AG04450 (cell line): Measurements from ENCODE around the gene CABLES2. TPM values are rescaled to one million over a fixed set of nuclear protein-coding genes. Genes with fewer than 3 reads are reported as not detected.

Source experiments
- CTCF ChIA-PET: fragments of 300-600, 350-600 bp; formaldehyde crosslinking; extraction: SDS; loops from one replicate; lab custom pipeline; 2022; ENCODE audit warnings: antibody characterized with exemption, inconsistent platforms; lab: Charles Lee
- POLR2A ChIA-PET: fragments of 350-600 bp; formaldehyde crosslinking; extraction: SDS; loops from one replicate; lab custom pipeline; 2021; ENCODE audit warnings: antibody characterized with exemption, inconsistent platforms; lab: Yijun Ruan, JAX
- DNase-seq: peaks from one replicate; pipeline ENCODE4 v3.0.0-alpha.2; 2011; ENCODE audit warnings: low read depth, low spot score
- H3K27ac ChIP-seq: one replicate; pipeline ENCODE4 v1.5.1; 2012; ENCODE audit warnings: low read depth, low read length, control low read depth
- H3K27me3 ChIP-seq: one replicate; pipeline ENCODE4 v1.6.0; 2012; ENCODE audit warnings: low read length; ENCODE audit not compliant: control insufficient read depth, insufficient read depth
- H3K4me3 ChIP-seq: 2 replicates; pipeline ENCODE4 v1.5.1; 2011; ENCODE audit warnings: mild to moderate bottlenecking, low read depth, low read length, control low read depth
- H3K9me3 ChIP-seq: 2 replicates; pipeline ENCODE4 v1.5.1; 2012; ENCODE audit warnings: low read length; ENCODE audit not compliant: control insufficient read depth, insufficient read depth
- polyA plus RNA-seq: library from polyadenylated mRNA; depleted of rRNA; stranded (reverse); fragments of >200 nt; gene quantifications from 2 replicates; pipeline ENCODE4 v1.2.3, GENCODE V29; 2011; rRNA removed
- TF ChIP-seq, protein P1 (sequence below): IDR thresholded peaks from 2 replicates; pipeline ENCODE4 v1.5.1; 2011; ENCODE audit warnings: low read depth, low read length, control low read depth, inconsistent platforms

CABLES2 gene
- polyA plus RNA-seq, 1 experiment = 3.8 TPM

DNA sequence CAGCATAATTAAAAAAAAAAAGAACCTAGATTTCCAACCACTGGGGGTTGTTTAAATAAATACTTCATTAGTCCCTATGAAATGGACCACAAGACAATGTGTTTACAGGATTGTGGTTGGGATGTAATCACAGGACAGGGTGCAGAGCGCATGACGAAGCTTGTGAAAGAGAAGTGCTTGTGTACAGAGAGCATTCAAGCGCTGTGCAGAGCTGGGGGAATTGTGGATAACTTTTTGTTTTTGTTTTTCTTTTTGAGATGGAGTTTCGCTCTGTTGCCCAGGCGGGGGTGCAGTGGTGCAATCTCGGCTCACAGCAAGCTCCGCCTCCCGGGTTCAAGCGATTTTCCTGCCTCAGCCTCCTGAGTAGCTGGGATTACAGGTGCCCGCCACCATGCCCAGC lies 62.3 kb downstream of the CABLES2 start:
- ChIA-PET POLR2A (interaction anchor here (0.5 to 1.5 kb wide), 8 partner anchors 12 to 42 kb away, joined by 3 to 6 read pairs (median 4); partner anchors contain the start of gene RPS21), CTCF (interaction anchor here (0.9 to 1.5 kb wide), 4 partner anchors 21 to 43 kb away, joined by 3 to 6 read pairs (median 4); no protein-coding TSS in a partner anchor)

DNA sequence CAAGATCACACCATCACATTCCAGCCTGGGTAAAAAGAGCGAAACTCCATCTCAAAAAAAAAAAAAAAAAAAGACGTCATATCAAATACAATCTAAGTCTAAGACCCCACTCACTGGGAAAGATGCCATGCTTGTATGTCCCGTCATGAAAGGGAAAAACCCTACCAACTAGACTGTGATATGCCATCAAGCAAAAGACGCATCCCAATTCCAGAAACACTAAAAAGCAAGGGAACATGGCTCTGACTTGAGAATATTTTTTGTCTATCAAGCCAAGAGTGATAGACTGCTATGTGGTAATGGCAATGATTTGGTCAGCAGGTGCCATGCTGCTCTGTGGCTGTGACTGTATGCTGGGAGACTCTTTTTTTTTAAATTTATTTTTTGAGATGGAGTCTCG lies 63.0 kb downstream of the CABLES2 start:
- CTCF ChIA-PET = interaction anchor here (1.5 kb wide), 1 partner anchor 31 kb away, joined by 5 read pairs; no protein-coding TSS in a partner anchor
- Histone ChIP-seq H3K4me3 (no peak overlapping the region), H3K27me3 (no peaks in the 10 kb centered on the region), H3K9me3 (peaks cover 9% of the 10 kb centered on the region), H3K27ac (no peak overlapping the region)
- TF ChIP-seq, protein P1, sequence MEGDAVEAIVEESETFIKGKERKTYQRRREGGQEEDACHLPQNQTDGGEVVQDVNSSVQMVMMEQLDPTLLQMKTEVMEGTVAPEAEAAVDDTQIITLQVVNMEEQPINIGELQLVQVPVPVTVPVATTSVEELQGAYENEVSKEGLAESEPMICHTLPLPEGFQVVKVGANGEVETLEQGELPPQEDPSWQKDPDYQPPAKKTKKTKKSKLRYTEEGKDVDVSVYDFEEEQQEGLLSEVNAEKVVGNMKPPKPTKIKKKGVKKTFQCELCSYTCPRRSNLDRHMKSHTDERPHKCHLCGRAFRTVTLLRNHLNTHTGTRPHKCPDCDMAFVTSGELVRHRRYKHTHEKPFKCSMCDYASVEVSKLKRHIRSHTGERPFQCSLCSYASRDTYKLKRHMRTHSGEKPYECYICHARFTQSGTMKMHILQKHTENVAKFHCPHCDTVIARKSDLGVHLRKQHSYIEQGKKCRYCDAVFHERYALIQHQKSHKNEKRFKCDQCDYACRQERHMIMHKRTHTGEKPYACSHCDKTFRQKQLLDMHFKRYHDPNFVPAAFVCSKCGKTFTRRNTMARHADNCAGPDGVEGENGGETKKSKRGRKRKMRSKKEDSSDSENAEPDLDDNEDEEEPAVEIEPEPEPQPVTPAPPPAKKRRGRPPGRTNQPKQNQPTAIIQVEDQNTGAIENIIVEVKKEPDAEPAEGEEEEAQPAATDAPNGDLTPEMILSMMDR = no peak
- POLR2A ChIA-PET = interaction anchor here (1.5 kb wide), 1 partner anchor 25 kb away, joined by 6 read pairs; no protein-coding TSS in a partner anchor
- no peak for DNase-seq

More for the DNA sequence above, 62.3 kb downstream of the CABLES2 start:
- Histone ChIP-seq H3K9me3 (peaks cover 11% of the 10 kb centered on the region), H3K27me3 (no peaks in the 10 kb centered on the region), H3K4me3 (no peak overlapping the region), H3K27ac (no peak overlapping the region)
- TF ChIP-seq, protein P1 = no peak
- peak; percentile 88 for DNase-seq

DNA sequence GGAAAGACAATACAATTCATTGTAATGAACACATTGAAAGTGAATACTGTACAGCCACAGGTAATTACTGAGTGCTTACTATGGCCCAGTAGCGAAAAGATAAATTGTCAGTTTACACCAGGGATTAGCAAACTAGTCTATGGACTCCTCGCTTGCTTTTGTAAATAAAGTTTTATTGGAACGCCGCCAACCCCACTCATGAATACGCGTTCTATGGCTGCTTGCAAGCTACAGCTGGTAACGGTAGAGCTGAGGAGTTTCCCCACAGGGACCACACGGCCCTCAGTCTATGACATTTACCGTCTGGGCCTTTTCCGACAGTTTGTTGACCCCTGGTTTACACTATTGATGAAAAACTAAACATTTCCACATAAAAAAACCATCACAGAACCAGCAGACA lies 64.2 kb downstream of the CABLES2 start:
- DNase-seq = no peak
- CTCF ChIA-PET = interaction anchor here (1.3 kb wide), 1 partner anchor 40 kb away, joined by 3 read pairs; no protein-coding TSS in a partner anchor
- H3K27me3 ChIP-seq = no peaks in the 10 kb centered on the region
- H3K9me3 ChIP-seq = peaks cover 5% of the 10 kb centered on the region
- H3K4me3 ChIP-seq = no peak overlapping the region
- POLR2A ChIA-PET = no interaction called here
- no peak overlapping the region for H3K27ac ChIP-seq
- TF ChIP-seq, protein P1 = no peak

DNA sequence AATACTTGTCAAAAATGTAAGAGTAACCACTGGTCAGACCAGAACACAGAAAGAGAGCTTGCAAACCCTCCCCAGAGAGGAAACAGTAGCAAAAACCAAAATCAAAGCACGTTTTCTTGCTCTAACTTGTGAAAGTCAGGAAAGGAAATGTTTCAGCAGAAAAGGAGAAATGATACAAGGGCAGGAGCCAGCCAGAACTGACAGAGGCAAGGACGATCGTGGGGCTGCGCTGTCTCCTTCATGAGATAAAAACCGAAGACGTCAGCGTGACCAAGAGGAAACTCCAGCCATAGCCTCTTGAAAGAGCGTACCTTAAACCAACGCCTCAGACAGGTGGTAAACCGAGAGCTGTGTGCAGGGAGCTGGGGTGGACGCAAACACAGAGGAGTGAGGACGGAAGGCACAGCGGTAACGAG lies 67.4 kb downstream of the CABLES2 start:
- POLR2A ChIA-PET = interaction anchor here (0.7 kb wide), 1 partner anchor 28 kb away, joined by 9 read pairs; no protein-coding TSS in a partner anchor
- TF ChIP-seq, protein P1 = no peak
- H3K27me3 ChIP-seq = no peaks in the 10 kb centered on the region
- DNase-seq = no peak
- no peak overlapping the region for H3K27ac ChIP-seq
- peaks cover 5% of the 10 kb centered on the region for H3K9me3 ChIP-seq
- H3K4me3 ChIP-seq = no peak overlapping the region
- CTCF ChIA-PET = interaction anchor here (0.8 to 1.0 kb wide), 2 partner anchors 43 to 44 kb away, joined by 3 to 5 read pairs; no protein-coding TSS in a partner anchor

Other genes starting within 250 kb of the CABLES2 start
- 15.6 and 17.1 TPM in 2 replicates for gene MTG2, start 224.3 kb downstream of the CABLES2 start, polyA plus RNA-seq
- not detected in 2 replicates for gene HRH3, start 187.0 kb downstream of the CABLES2 start, polyA plus RNA-seq
- gene OSBPL2, start 168.8 kb downstream of the CABLES2 start, polyA plus RNA-seq = 18.0 and 18.5 TPM in 2 replicates
- 58.5 and 80.7 TPM in 2 replicates for gene ADRM1, start 104.3 kb downstream of the CABLES2 start, polyA plus RNA-seq
- gene LAMA5, start 40.0 kb downstream of the CABLES2 start, polyA plus RNA-seq = 1.9 and 3.8 TPM in 2 replicates
- 2,351 and 2,723 TPM in 2 replicates for gene RPS21, start 20.2 kb downstream of the CABLES2 start, polyA plus RNA-seq
- gene RBBP8NL, start 20.3 kb upstream of the CABLES2 start, polyA plus RNA-seq = not detected in 2 replicates
- gene GATA5, start 68.7 kb upstream of the CABLES2 start, polyA plus RNA-seq = not detected in 2 replicates
- gene SLCO4A1, start 235.2 kb upstream of the CABLES2 start, polyA plus RNA-seq = 0.09 and 0.14 TPM in 2 replicates